OCI-LY3 (cell line): ENCODE measurements around the gene CAPZB.

Experiments
- H2AFZ ChIP-seq: fragments of 200-600, 300-600 bp; shearing (Covaris generic); 2 replicates; pipeline ENCODE4 v1.6.0; 2014; ENCODE audit warnings: antibody characterized with exemption, low read depth, low read length
- H3K27ac ChIP-seq: fragments of 200-600, 300-600 bp; sonication (generic); 2 replicates; pipeline ENCODE4 v1.5.1; 2014; ENCODE audit warnings: mild to moderate bottlenecking, low read length, moderate library complexity, mixed read lengths
- H3K27me3 ChIP-seq: fragments of 200-600, 300-600 bp; sonication (generic); 2 replicates; pipeline ENCODE4 v1.6.1; 2014; ENCODE audit warnings: low read depth, low read length, mixed read lengths
- H3K36me3 ChIP-seq: fragments of 200-600, 300-600 bp; sonication (generic); replicated peaks from 2 replicates; pipeline ENCODE3; 2014; ENCODE audit warnings: low read depth, low read length, mixed read lengths
- H3K4me1 ChIP-seq: fragments of 300-600, 200-600 bp; sonication (generic); 2 replicates; pipeline ENCODE4 v1.6.1; 2014; ENCODE audit warnings: low read length, mixed read lengths
- H3K4me2 ChIP-seq: fragments of 200-600, 300-600 bp; sonication (generic); 2 replicates; pipeline ENCODE4 v1.6.1; 2014; ENCODE audit warnings: low read length, mixed read lengths
- H3K4me3 ChIP-seq: fragments of 300-600, 200-600 bp; sonication (generic); 2 replicates; pipeline ENCODE4 v1.5.1; 2014; ENCODE audit warnings: antibody characterized with exemption, mild to moderate bottlenecking, low read length, moderate library complexity
- H3K79me2 ChIP-seq: fragments of 300-600, 200-600 bp; shearing (Covaris generic); 2 replicates; pipeline ENCODE4 v1.6.1; 2014; ENCODE audit warnings: mild to moderate bottlenecking, low read length, mixed read lengths
- H3K9ac ChIP-seq: fragments of 300-600, 200-600 bp; shearing (Covaris generic); 2 replicates; pipeline ENCODE4 v1.6.0; 2014; ENCODE audit warnings: mild to moderate bottlenecking, low read length, moderate library complexity
- H3K9me3 ChIP-seq: fragments of 200-600, 300-600 bp; shearing (Covaris generic); 2 replicates; pipeline ENCODE4 v1.6.1; 2014; ENCODE audit warnings: low read length, mixed read lengths; ENCODE audit not compliant: insufficient read depth
- H4K20me1 ChIP-seq: fragments of 200-600, 300-600 bp; sonication (generic); 2 replicates; pipeline ENCODE4 v1.6.1; 2016; ENCODE audit warnings: low read length, mixed read lengths; ENCODE audit not compliant: insufficient read depth
- CTCF ChIP-seq: fragments of 200-600, 300-600 bp; sonication (generic); IDR thresholded peaks from 2 replicates; pipeline ENCODE4 v1.5.1; 2014; ENCODE audit warnings: antibody characterized with exemption, low read length, low read depth
- EZH2phosphoT487 ChIP-seq: fragments of 200-600 bp; shearing (Covaris generic); IDR thresholded peaks from 2 replicates; pipeline ENCODE4 v1.6.1; 2018; ENCODE audit warnings: antibody characterized with exemption, mixed run types, low read depth

CAPZB gene

DNA sequence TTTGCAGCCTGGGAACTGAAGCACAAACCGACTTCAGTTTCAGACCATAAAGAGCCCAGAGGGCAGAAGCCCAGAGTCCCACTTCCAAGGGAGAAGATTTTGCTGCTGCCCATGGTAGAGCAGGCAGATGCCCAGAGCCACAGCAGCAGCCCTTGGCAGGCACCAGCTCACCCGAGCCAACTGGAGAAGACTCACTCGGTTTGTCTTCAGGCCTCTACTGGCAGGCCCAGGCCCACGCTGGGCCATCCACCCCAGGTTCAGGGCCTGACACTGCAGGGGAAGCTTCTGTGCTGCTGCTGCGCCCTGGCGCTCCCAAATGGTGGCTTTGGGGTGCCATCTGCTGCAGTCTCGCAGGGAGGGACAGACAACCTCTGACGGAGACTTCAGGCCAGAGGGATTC, 139.9 kb downstream of the CAPZB start:
- no peak overlapping the region for H3K27ac ChIP-seq
- no peaks in the 10 kb centered on the region for H3K36me3 ChIP-seq
- no peaks in the 10 kb centered on the region for H3K27me3 ChIP-seq

DNA sequence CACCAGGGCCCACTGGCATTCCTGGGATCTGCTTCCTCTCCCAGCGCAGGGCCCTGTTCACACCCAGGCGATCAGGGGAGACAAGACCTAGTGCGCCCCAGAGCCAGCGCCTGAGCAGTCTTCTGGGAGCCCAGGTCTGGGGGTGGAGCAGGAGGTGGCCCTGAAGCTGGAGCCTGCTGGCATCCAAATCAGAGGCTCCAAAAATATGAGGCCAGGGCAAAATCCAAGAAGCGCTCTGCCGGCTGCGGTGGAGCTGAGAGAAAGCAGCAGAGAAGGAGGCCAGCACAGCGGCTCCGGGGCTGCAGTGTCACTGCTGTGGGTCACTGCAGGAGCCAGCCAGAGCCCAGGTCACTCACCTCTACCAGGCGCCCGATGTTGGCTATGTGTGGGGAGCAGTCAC, 140.5 kb downstream of the CAPZB start:
- no peak overlapping the region for H3K27ac ChIP-seq
- no peaks in the 10 kb centered on the region for H4K20me1 ChIP-seq
- H3K4me1 ChIP-seq, result no peaks in the 10 kb centered on the region
- no peaks in the 10 kb centered on the region for H3K36me3 ChIP-seq
- H3K4me3 ChIP-seq, result no peak overlapping the region
- no peaks in the 10 kb centered on the region for H3K27me3 ChIP-seq
- H3K9me3 ChIP-seq, result no peaks in the 10 kb centered on the region
- TF ChIP-seq EZH2phosphoT487 (no peak), CTCF (no peak)
- H3K79me2 ChIP-seq, result no peaks in the 10 kb centered on the region
- no peak overlapping the region for H3K4me2 ChIP-seq
- no peak overlapping the region for H2AFZ ChIP-seq
- H3K9ac ChIP-seq, result no peak overlapping the region

More for the DNA sequence above, 139.9 kb downstream of the CAPZB start:
- H3K4me3 ChIP-seq, result no peak overlapping the region
- H3K9ac ChIP-seq, result no peak overlapping the region
- H4K20me1 ChIP-seq, result no peaks in the 10 kb centered on the region
- no peaks in the 10 kb centered on the region for H3K9me3 ChIP-seq
- no peaks in the 10 kb centered on the region for H3K79me2 ChIP-seq
- H3K4me2 ChIP-seq, result no peak overlapping the region
- no peak for TF ChIP-seq CTCF
- H2AFZ ChIP-seq, result no peak overlapping the region
- no peaks in the 10 kb centered on the region for H3K4me1 ChIP-seq

DNA sequence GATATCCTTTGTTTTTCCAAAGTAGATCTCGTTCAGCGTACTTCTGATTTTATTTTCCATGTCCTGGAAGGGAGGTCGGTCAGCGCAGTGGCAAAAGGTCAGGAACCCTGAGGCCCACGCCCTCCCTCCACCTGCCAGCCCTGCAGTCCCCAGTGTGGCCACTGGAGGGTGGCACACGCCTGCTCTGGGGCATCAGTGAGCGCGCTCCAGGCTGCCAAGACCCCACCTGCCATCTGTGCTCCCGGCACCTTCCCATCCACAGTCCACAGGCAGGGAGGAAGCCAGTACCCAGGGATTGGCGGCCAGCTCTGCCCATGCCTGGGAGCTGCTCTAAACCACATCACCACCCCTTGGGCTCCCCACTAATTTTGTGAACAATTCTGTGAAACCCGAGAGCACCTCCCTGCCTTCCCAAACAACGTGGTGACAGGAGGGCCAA, 140.9 kb downstream of the CAPZB start:
- Histone ChIP-seq H3K27me3 (no peaks in the 10 kb centered on the region), H3K27ac (no peak overlapping the region), H3K4me2 (no peak overlapping the region), H3K36me3 (no peaks in the 10 kb centered on the region), H3K9me3 (no peaks in the 10 kb centered on the region), H3K4me1 (no peaks in the 10 kb centered on the region), H3K4me3 (no peak overlapping the region), H2AFZ (no peak overlapping the region), H3K79me2 (no peaks in the 10 kb centered on the region), H3K9ac (no peak overlapping the region), H4K20me1 (no peaks in the 10 kb centered on the region)
- TF ChIP-seq CTCF (peak; percentile 62), EZH2phosphoT487 (no peak)

GRCh38 chr1:19343617-19344350, 141.6 kb downstream of the CAPZB start:
- Histone ChIP-seq H3K36me3 (no peaks in the 10 kb centered on the region), H3K27ac (no peak overlapping the region), H3K9me3 (no peaks in the 10 kb centered on the region), H3K9ac (no peak overlapping the region), H3K79me2 (no peaks in the 10 kb centered on the region), H2AFZ (no peak overlapping the region), H3K27me3 (no peaks in the 10 kb centered on the region), H4K20me1 (no peaks in the 10 kb centered on the region), H3K4me1 (no peaks in the 10 kb centered on the region), H3K4me3 (no peak overlapping the region), H3K4me2 (no peak overlapping the region)
- no peak for TF ChIP-seq CTCF
- TF ChIP-seq EZH2phosphoT487, result no peak
